HFF-Myc (cell line): ENCODE measurements around the gene SLC17A2.

Experiments used
- DNase-seq: peaks from one replicate; pipeline ENCODE4 v3.0.0-alpha.2; 2011; ENCODE audit warnings: low read depth; ENCODE audit errors: extremely low read depth
- H3K4me3 ChIP-seq: replicated peaks from 2 replicates; pipeline ENCODE4 v1.5.1; 2011; ENCODE audit warnings: low read depth, mild to moderate bottlenecking, control low read depth, low read length
- TF ChIP-seq, protein P1 (sequence below): IDR thresholded peaks from 2 replicates; pipeline ENCODE4 v1.5.1; 2012; ENCODE audit warnings: mild to moderate bottlenecking, low read depth, low read length, control low read depth; ENCODE audit errors: missing control alignments

Gene SLC17A2

DNA sequence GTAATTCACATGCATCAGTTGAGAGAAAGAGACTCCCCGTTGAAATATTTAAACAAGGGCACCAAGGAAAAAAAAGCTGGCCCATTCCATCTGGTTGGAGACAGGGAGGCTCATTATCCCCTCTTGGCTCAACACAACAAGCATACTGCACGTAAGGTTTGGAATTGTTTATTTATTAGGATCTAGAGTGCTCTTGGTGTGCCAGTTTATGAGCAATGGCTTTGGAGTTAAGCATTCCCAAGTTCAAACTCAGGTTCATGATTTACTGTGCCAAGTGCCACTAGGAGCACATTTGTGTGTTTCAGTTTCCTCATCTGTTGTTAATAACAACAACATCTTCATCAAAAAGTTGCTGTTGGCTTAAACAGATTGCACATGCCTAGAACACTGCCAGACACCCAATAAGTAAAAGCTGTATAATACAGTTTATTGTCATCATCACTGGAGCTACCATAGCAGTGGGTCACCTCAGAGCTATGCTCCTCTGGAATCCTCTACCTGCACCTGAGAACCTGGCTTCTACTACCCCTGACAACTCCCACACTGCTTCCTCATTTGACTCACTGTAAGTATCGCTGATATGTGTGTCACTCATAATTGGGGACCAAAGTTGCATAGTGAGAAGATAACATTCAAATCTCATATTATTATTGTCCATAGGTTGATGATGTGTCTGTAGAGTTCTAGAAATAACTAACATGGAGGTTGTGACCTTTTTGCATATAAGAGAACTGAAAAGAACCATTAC, 61.9 kb downstream of the SLC17A2 start:
- DNase-seq: no peak
- TF ChIP-seq, protein P1, sequence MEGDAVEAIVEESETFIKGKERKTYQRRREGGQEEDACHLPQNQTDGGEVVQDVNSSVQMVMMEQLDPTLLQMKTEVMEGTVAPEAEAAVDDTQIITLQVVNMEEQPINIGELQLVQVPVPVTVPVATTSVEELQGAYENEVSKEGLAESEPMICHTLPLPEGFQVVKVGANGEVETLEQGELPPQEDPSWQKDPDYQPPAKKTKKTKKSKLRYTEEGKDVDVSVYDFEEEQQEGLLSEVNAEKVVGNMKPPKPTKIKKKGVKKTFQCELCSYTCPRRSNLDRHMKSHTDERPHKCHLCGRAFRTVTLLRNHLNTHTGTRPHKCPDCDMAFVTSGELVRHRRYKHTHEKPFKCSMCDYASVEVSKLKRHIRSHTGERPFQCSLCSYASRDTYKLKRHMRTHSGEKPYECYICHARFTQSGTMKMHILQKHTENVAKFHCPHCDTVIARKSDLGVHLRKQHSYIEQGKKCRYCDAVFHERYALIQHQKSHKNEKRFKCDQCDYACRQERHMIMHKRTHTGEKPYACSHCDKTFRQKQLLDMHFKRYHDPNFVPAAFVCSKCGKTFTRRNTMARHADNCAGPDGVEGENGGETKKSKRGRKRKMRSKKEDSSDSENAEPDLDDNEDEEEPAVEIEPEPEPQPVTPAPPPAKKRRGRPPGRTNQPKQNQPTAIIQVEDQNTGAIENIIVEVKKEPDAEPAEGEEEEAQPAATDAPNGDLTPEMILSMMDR: no peak
- H3K4me3 ChIP-seq: no peak overlapping the region

DNA sequence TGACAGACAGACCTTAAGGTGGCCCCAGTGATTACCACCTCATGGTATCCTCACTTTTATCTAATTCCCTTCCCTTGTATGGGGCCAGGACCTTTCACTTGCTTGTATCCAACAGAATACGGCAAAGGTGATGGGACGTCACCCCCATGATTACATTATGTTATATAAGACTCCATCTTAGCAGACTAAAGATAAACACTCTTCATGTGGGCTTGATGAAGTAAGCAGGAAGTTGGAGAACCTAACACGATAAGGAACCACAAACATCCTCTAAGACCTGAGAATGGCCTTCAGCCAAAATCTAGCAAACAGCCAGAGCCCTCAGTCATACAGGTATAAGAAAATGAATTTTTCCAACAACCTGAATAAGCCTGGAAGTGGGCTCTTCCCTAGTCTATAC, 64.5 kb downstream of the SLC17A2 start:
- TF ChIP-seq, protein P1: no peak
- DNase-seq: no peak
- no peak overlapping the region for H3K4me3 ChIP-seq

DNA sequence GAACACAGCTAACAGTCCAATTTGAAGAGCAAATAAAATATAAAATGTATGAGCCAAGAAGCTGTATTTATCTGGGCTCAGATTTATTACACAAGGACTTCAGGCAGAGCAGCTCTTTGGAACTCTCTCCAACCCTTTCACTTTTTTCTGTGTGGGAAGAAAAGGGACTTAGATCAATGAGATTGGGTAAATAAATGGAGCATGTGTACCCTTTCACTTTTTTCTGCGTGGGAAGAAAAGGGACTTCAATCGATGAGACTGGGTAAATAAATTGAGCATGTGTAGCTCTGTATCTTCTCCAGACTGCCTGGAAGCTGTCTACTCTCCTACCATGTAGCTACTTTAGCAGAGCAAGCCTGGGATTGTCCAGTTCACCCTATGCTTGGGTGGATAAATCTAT, 67.1 kb downstream of the SLC17A2 start:
- TF ChIP-seq, protein P1: no peak

More for the DNA sequence above, 67.1 kb downstream of the SLC17A2 start:
- no peak for DNase-seq
- no peak overlapping the region for H3K4me3 ChIP-seq
